ENCODE results near the gene CCDC171.

The CCDC171 gene

GRCh38 chr9:15959663-15960062, 406.8 kb downstream of the CCDC171 start:
- Mint-ChIP-seq H3K4me1 (no peaks in the 10 kb centered on the region), H3K27me3 (no peaks in the 10 kb centered on the region), H3K9me3 (no peaks in the 10 kb centered on the region), H3K4me3 (no peak overlapping the region), H3K36me3 (no peaks in the 10 kb centered on the region), H3K27ac (no peak overlapping the region)
- CTCF ChIA-PET = no interaction called here
- no peak for DNase-seq

- no peak for DNase-seq
- Mint-ChIP-seq H3K4me3 (no peak overlapping the region), H3K36me3 (no peaks in the 10 kb centered on the region), H3K27me3 (no peaks in the 10 kb centered on the region), H3K4me1 (no peaks in the 10 kb centered on the region), H3K9me3 (no peaks in the 10 kb centered on the region), H3K27ac (no peak overlapping the region)
- CTCF ChIA-PET = no interaction called here
Observed at GRCh38 chr9:15961217-15961616, 408.4 kb downstream of the CCDC171 start.

- Mint-ChIP-seq H3K4me1 (no peaks in the 10 kb centered on the region), H3K9me3 (no peaks in the 10 kb centered on the region), H3K27ac (no peak overlapping the region), H3K4me3 (no peak overlapping the region), H3K36me3 (no peaks in the 10 kb centered on the region), H3K27me3 (no peaks in the 10 kb centered on the region)
- CTCF ChIA-PET = no interaction called here
- no peak for DNase-seq
Observed at GRCh38 chr9:15965246-15965745, 412.5 kb downstream of the CCDC171 start.

GRCh38 chr9:15966471-15966870, 413.6 kb downstream of the CCDC171 start:
- H3K27ac Mint-ChIP-seq = no peak overlapping the region
- no peaks in the 10 kb centered on the region for H3K4me1 Mint-ChIP-seq
- no peak overlapping the region for H3K4me3 Mint-ChIP-seq
- no peaks in the 10 kb centered on the region for H3K36me3 Mint-ChIP-seq
- H3K9me3 Mint-ChIP-seq = no peaks in the 10 kb centered on the region
- CTCF ChIA-PET = no interaction called here
- no peaks in the 10 kb centered on the region for H3K27me3 Mint-ChIP-seq
- DNase-seq = no peak

- no peaks in the 10 kb centered on the region for H3K9me3 Mint-ChIP-seq
- no peaks in the 10 kb centered on the region for H3K27me3 Mint-ChIP-seq
- H3K36me3 Mint-ChIP-seq = no peaks in the 10 kb centered on the region
- no peaks in the 10 kb centered on the region for H3K4me1 Mint-ChIP-seq
- DNase-seq = no peak
- CTCF ChIA-PET = interaction anchor here (0.7 kb wide), 1 partner anchor 1850 kb away, joined by 3 read pairs; no protein-coding TSS in a partner anchor
- no peak overlapping the region for H3K27ac Mint-ChIP-seq
- H3K4me3 Mint-ChIP-seq = no peak overlapping the region
Observed at GRCh38 chr9:15967068-15967467, 414.2 kb downstream of the CCDC171 start.

- no peaks in the 10 kb centered on the region for H3K9me3 Mint-ChIP-seq
- H3K27me3 Mint-ChIP-seq = no peaks in the 10 kb centered on the region
- CTCF ChIA-PET = interaction anchor here (1.2 kb wide), 1 partner anchor 9 kb away, joined by 3 read pairs; no protein-coding TSS in a partner anchor
- DNase-seq = no peak
- no peaks in the 10 kb centered on the region for H3K4me1 Mint-ChIP-seq
- H3K27ac Mint-ChIP-seq = no peak overlapping the region
- H3K4me3 Mint-ChIP-seq = no peak overlapping the region
- no peaks in the 10 kb centered on the region for H3K36me3 Mint-ChIP-seq
Observed at GRCh38 chr9:15972760-15973159, 419.9 kb downstream of the CCDC171 start.

GRCh38 chr9:15975101-15975778, 422.4 kb downstream of the CCDC171 start:
- DNase-seq = no peak
- no peaks in the 10 kb centered on the region for H3K36me3 Mint-ChIP-seq
- CTCF ChIA-PET = no interaction called here
- H3K4me1 Mint-ChIP-seq = no peaks in the 10 kb centered on the region
- H3K4me3 Mint-ChIP-seq = no peak overlapping the region
- no peaks in the 10 kb centered on the region for H3K9me3 Mint-ChIP-seq
- H3K27ac Mint-ChIP-seq = no peak overlapping the region
- H3K27me3 Mint-ChIP-seq = no peaks in the 10 kb centered on the region

GRCh38 chr9:15977438-15977837, 424.6 kb downstream of the CCDC171 start:
- DNase-seq = no peak

GRCh38 chr9:15982182-15982581, 429.3 kb downstream of the CCDC171 start:
- Mint-ChIP-seq H3K27me3 (no peaks in the 10 kb centered on the region), H3K4me3 (no peak overlapping the region), H3K27ac (no peak overlapping the region), H3K4me1 (no peaks in the 10 kb centered on the region), H3K9me3 (no peaks in the 10 kb centered on the region), H3K36me3 (no peaks in the 10 kb centered on the region)
- CTCF ChIA-PET = no interaction called here
- no peak for DNase-seq

More at GRCh38 chr9:15977438-15977837, 424.6 kb downstream of the CCDC171 start:
- Mint-ChIP-seq H3K36me3 (no peaks in the 10 kb centered on the region), H3K4me3 (no peak overlapping the region), H3K9me3 (no peaks in the 10 kb centered on the region), H3K4me1 (no peaks in the 10 kb centered on the region), H3K27ac (no peak overlapping the region), H3K27me3 (no peaks in the 10 kb centered on the region)
- CTCF ChIA-PET = no interaction called here

GRCh38 chr9:15999422-16000339, 446.8 kb downstream of the CCDC171 start:
- Mint-ChIP-seq H3K4me3 (no peak overlapping the region), H3K9me3 (peaks cover 7% of the 10 kb centered on the region), H3K36me3 (no peaks in the 10 kb centered on the region), H3K4me1 (no peaks in the 10 kb centered on the region), H3K27me3 (no peaks in the 10 kb centered on the region), H3K27ac (no peak overlapping the region)
- no peak for DNase-seq
- CTCF ChIA-PET = interaction anchor here (0.6 kb wide), 1 partner anchor 1285 kb away, joined by 4 read pairs; no protein-coding TSS in a partner anchor

- Mint-ChIP-seq H3K27ac (no peak overlapping the region), H3K9me3 (peaks cover 7% of the 10 kb centered on the region), H3K4me3 (no peak overlapping the region), H3K36me3 (no peaks in the 10 kb centered on the region), H3K4me1 (no peaks in the 10 kb centered on the region), H3K27me3 (no peaks in the 10 kb centered on the region)
- DNase-seq = no peak
- CTCF ChIA-PET = no interaction called here
Observed at GRCh38 chr9:16000811-16001210, 448.0 kb downstream of the CCDC171 start.

GRCh38 chr9:16001856-16002255, 449.0 kb downstream of the CCDC171 start:
- Mint-ChIP-seq H3K27ac (no peak overlapping the region), H3K36me3 (no peaks in the 10 kb centered on the region), H3K4me1 (no peaks in the 10 kb centered on the region), H3K9me3 (peaks cover 7% of the 10 kb centered on the region), H3K27me3 (no peaks in the 10 kb centered on the region), H3K4me3 (no peak overlapping the region)
- CTCF ChIA-PET = no interaction called here
- DNase-seq = no peak

- H3K36me3 Mint-ChIP-seq = no peaks in the 10 kb centered on the region
- DNase-seq = no peak
- H3K4me3 Mint-ChIP-seq = no peak overlapping the region
- peaks cover 8% of the 10 kb centered on the region for H3K9me3 Mint-ChIP-seq
- H3K4me1 Mint-ChIP-seq = no peaks in the 10 kb centered on the region
- no peaks in the 10 kb centered on the region for H3K27me3 Mint-ChIP-seq
- CTCF ChIA-PET = no interaction called here
- no peak overlapping the region for H3K27ac Mint-ChIP-seq
Observed at GRCh38 chr9:16002816-16003215, 450.0 kb downstream of the CCDC171 start.

GRCh38 chr9:16003785-16004184, 450.9 kb downstream of the CCDC171 start:
- H3K27ac Mint-ChIP-seq = no peak overlapping the region
- peaks cover 11% of the 10 kb centered on the region for H3K9me3 Mint-ChIP-seq
- H3K4me1 Mint-ChIP-seq = no peaks in the 10 kb centered on the region
- no peak for DNase-seq
- no peaks in the 10 kb centered on the region for H3K36me3 Mint-ChIP-seq
- CTCF ChIA-PET = no interaction called here
- H3K27me3 Mint-ChIP-seq = no peaks in the 10 kb centered on the region
- no peak overlapping the region for H3K4me3 Mint-ChIP-seq

GRCh38 chr9:16004613-16005012, 451.8 kb downstream of the CCDC171 start:
- no peaks in the 10 kb centered on the region for H3K36me3 Mint-ChIP-seq
- no peak for DNase-seq
- H3K4me1 Mint-ChIP-seq = no peaks in the 10 kb centered on the region
- CTCF ChIA-PET = no interaction called here
- peaks cover 11% of the 10 kb centered on the region for H3K9me3 Mint-ChIP-seq
- no peaks in the 10 kb centered on the region for H3K27me3 Mint-ChIP-seq
- H3K4me3 Mint-ChIP-seq = no peak overlapping the region
- H3K27ac Mint-ChIP-seq = no peak overlapping the region
